Prostate gland (tissue), 2 donors: ENCODE results near the gene CYSRT1. TPM values are rescaled to one million over a fixed set of nuclear protein-coding genes. Genes with fewer than 3 reads are reported as not detected.

Experiments used
- DNase-seq: peaks from one replicate; pipeline ENCODE4 v3.0.0-alpha.2; 2019; ENCODE audit warnings: low spot score
- H3K27ac ChIP-seq, 2 donors: fragments of 200-600 bp; sonication (generic); 2 replicates each; pipeline ENCODE4 v1.5.1; 2017 to 2019
- H3K27me3 ChIP-seq: fragments of 200-600 bp; sonication (generic); replicated peaks from 2 replicates; pipeline ENCODE4 v1.5.1; 2019; ENCODE audit not compliant: insufficient read depth
- H3K36me3 ChIP-seq, 2 donors: fragments of 200-600 bp; sonication (generic); 1 replicate in 1 of 2; 2 replicates in 1 of 2; pipeline versions ENCODE4 v1.5.1 to v1.8.1; 2017 to 2019
- H3K4me1 ChIP-seq: fragments of 200-600 bp; sonication (generic); replicated peaks from 2 replicates; pipeline ENCODE4 v1.5.1; 2019
- H3K4me3 ChIP-seq, 2 donors: fragments of 200-600 bp; sonication (generic); 2 replicates each; pipeline ENCODE4 v1.5.1; 2017 to 2019
- H3K9me3 ChIP-seq: fragments of 200-600 bp; sonication (generic); 2 replicates; pipeline ENCODE4 v1.5.1; 2017
- POLR2A ChIP-seq: fragments of 450-650 bp; IDR thresholded peaks from one replicate; pipeline ENCODE4 v1.6.1; 2016; ENCODE audit warnings: antibody characterized with exemption, mild to moderate bottlenecking
- POLR2AphosphoS5 ChIP-seq: sonication (generic); formaldehyde crosslinking; IDR thresholded peaks from one replicate; pipeline ENCODE4 v1.6.1; 2017; ENCODE audit warnings: antibody characterized with exemption
- WGBS: methylation state at CpG from one replicate; pipeline ENCODE4 v1.1.5; 2018; 5-methylcytosine and 5-hydroxymethylcytosine counted together
- intact Hi-C: fragments of 100-400 bp; cut with DNase I; formaldehyde crosslinking; loops from one replicate; pipeline ENCODE4 v1.14.2; 2022
- total RNA-seq, 2 donors: library from RNA; depleted of rRNA; stranded (reverse); fragments of >200 nt; gene quantifications; one replicate each; pipeline ENCODE4 v1.1.0, GENCODE V29; 2016
- TF ChIP-seq, protein P1 (sequence below), 4 experiments: fragments of 200-600 bp in 2 of 4; fragments of 450-650 bp in 2 of 4; sonication (generic) in 2 of 4; IDR thresholded peaks; 1 replicate in 3 of 4; 2 replicates in 1 of 4; pipeline ENCODE4 v1.5.1; 2016 to 2019; ENCODE audit warnings: antibody characterized with exemption in 4 of 4, mild to moderate bottlenecking in 2 of 4, moderate library complexity in 2 of 4

Gene CYSRT1
- total RNA-seq: 1 to 10 TPM; 2.7 to 4.9 TPM

- Histone ChIP-seq H3K27ac (peak within 1 kb of the TSS; percentile 78 to 79), H3K4me1 (peaks cover 4% of the 10 kb centered on the region), H3K9me3 (no peaks in the 10 kb centered on the region), H3K36me3 (no peaks in the 10 kb centered on the region), H3K27me3 (no peaks in the 10 kb centered on the region), H3K4me3 (peak within 1 kb of the TSS; percentile 45 to 54)
- DNase-seq: no peak
- intact Hi-C loops: loop anchor here (5.0 kb wide), 1 partner anchor 108 kb away; no protein-coding TSS in a partner anchor
- TF ChIP-seq POLR2AphosphoS5 (no peak), POLR2A (no peak)
- 58% methylated on average over 23 of the region's 23 CpGs for WGBS
Observed at GRCh38 chr9:137224830-137225694, at the start of gene CYSRT1. Gene CYSRT1, plus strand, starts transcription at chr9:137225174. Its CDS starts 448 bp downstream, at chr9:137225622.

- no peak for TF ChIP-seq POLR2AphosphoS5
- TF ChIP-seq, protein P1, sequence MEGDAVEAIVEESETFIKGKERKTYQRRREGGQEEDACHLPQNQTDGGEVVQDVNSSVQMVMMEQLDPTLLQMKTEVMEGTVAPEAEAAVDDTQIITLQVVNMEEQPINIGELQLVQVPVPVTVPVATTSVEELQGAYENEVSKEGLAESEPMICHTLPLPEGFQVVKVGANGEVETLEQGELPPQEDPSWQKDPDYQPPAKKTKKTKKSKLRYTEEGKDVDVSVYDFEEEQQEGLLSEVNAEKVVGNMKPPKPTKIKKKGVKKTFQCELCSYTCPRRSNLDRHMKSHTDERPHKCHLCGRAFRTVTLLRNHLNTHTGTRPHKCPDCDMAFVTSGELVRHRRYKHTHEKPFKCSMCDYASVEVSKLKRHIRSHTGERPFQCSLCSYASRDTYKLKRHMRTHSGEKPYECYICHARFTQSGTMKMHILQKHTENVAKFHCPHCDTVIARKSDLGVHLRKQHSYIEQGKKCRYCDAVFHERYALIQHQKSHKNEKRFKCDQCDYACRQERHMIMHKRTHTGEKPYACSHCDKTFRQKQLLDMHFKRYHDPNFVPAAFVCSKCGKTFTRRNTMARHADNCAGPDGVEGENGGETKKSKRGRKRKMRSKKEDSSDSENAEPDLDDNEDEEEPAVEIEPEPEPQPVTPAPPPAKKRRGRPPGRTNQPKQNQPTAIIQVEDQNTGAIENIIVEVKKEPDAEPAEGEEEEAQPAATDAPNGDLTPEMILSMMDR (IDR thresholded peaks at IDR 0.05): peak in 3 of 4 experiments; percentile 8 to 23 (median 21)
Observed at GRCh38 chr9:137175345-137175961, 49.5 kb upstream of the CYSRT1 start.

GRCh38 chr9:137176302-137177182 lies 48.4 kb upstream of the CYSRT1 start:
- Histone ChIP-seq H3K4me1 (peaks cover 28% of the 10 kb centered on the region), H3K27ac (no peak overlapping the region), H3K4me3 (no peak overlapping the region), H3K9me3 (no peaks in the 10 kb centered on the region), H3K36me3 (peaks cover 12 to 17% of the 10 kb centered on the region in 2 donors), H3K27me3 (no peaks in the 10 kb centered on the region)
- intact Hi-C loops: no loop called here
- TF ChIP-seq, protein P1 (IDR thresholded peaks at IDR 0.05): peak in 3 of 4 experiments; percentile 28 to 65 (median 60)
- no peak for TF ChIP-seq POLR2A
- peak; percentile 55 for TF ChIP-seq POLR2AphosphoS5
- WGBS: 50% methylated on average over 17 of the region's 17 CpGs
- peak; percentile 39 for DNase-seq

More at GRCh38 chr9:137175345-137175961, 49.5 kb upstream of the CYSRT1 start:
- WGBS: 48% methylated on average over 12 of the region's 33 CpGs
- Histone ChIP-seq H3K27me3 (no peaks in the 10 kb centered on the region), H3K4me3 (no peak overlapping the region), H3K4me1 (peaks cover 39% of the 10 kb centered on the region), H3K27ac (no peak overlapping the region), H3K36me3 (peaks cover 5 to 9% of the 10 kb centered on the region in 2 donors), H3K9me3 (no peaks in the 10 kb centered on the region)
- DNase-seq: no peak
- intact Hi-C loops: no loop called here

GRCh38 chr9:137178201-137178938 lies 46.6 kb upstream of the CYSRT1 start:
- Histone ChIP-seq H3K27me3 (no peaks in the 10 kb centered on the region), H3K4me3 (no peak overlapping the region), H3K36me3 (peaks cover 18 to 32% of the 10 kb centered on the region in 2 donors), H3K9me3 (no peaks in the 10 kb centered on the region), H3K27ac (no peak overlapping the region), H3K4me1 (peaks cover 10% of the 10 kb centered on the region)
- 93% methylated on average over 23 of the region's 23 CpGs for WGBS
- TF ChIP-seq POLR2A (no peak), POLR2AphosphoS5 (no peak)
- TF ChIP-seq, protein P1 (IDR thresholded peaks at IDR 0.05): no peak
- intact Hi-C loops: no loop called here
- no peak for DNase-seq
